Measurements from ENCODE around the gene ERCC4.
A peak's percentile ranks its signal among the peaks of the same experiment; 100 is the strongest.

The ERCC4 gene

GRCh38 chr16:13973321-13974023 is 53.5 kb downstream of the ERCC4 start:
- peaks cover 3% of the 10 kb centered on the region for H3K4me1 Mint-ChIP-seq (ENCODE audit: low read depth)
- H3K9me3 Mint-ChIP-seq = peaks cover 4% of the 10 kb centered on the region
- H3K36me3 Mint-ChIP-seq (ENCODE audit: low read depth) = no peaks in the 10 kb centered on the region
- no peak overlapping the region for H3K27ac Mint-ChIP-seq
- H3K27me3 Mint-ChIP-seq (ENCODE audit: low read depth) = peaks cover 3% of the 10 kb centered on the region
- H3K4me3 Mint-ChIP-seq = no peak overlapping the region

- H3K36me3 Mint-ChIP-seq (ENCODE audit: low read depth) = no peaks in the 10 kb centered on the region
- H3K27ac Mint-ChIP-seq = no peak overlapping the region
- H3K4me3 Mint-ChIP-seq = no peak overlapping the region
- peaks cover 11% of the 10 kb centered on the region for H3K9me3 Mint-ChIP-seq
- no peaks in the 10 kb centered on the region for H3K27me3 Mint-ChIP-seq (ENCODE audit: low read depth)
- no peaks in the 10 kb centered on the region for H3K4me1 Mint-ChIP-seq (ENCODE audit: low read depth)
Observed at GRCh38 chr16:13977177-13977576, 57.2 kb downstream of the ERCC4 start.

- H3K27ac Mint-ChIP-seq = no peak overlapping the region
- no peaks in the 10 kb centered on the region for H3K27me3 Mint-ChIP-seq (ENCODE audit: low read depth)
- peaks cover 7% of the 10 kb centered on the region for H3K9me3 Mint-ChIP-seq
- no peak overlapping the region for H3K4me3 Mint-ChIP-seq
- H3K36me3 Mint-ChIP-seq (ENCODE audit: low read depth) = no peaks in the 10 kb centered on the region
- no peaks in the 10 kb centered on the region for H3K4me1 Mint-ChIP-seq (ENCODE audit: low read depth)
Observed at GRCh38 chr16:13982451-13982850, 62.5 kb downstream of the ERCC4 start.

- no peak overlapping the region for H3K27ac Mint-ChIP-seq
- H3K4me3 Mint-ChIP-seq = no peak overlapping the region
- no peaks in the 10 kb centered on the region for H3K36me3 Mint-ChIP-seq (ENCODE audit: low read depth)
- no peaks in the 10 kb centered on the region for H3K4me1 Mint-ChIP-seq (ENCODE audit: low read depth)
- peaks cover 7% of the 10 kb centered on the region for H3K9me3 Mint-ChIP-seq
- H3K27me3 Mint-ChIP-seq (ENCODE audit: low read depth) = no peaks in the 10 kb centered on the region
Observed at GRCh38 chr16:13983625-13984024, 63.7 kb downstream of the ERCC4 start.

- Mint-ChIP-seq H3K27ac (no peak overlapping the region), H3K36me3 (ENCODE audit: low read depth) (no peaks in the 10 kb centered on the region), H3K4me3 (no peak overlapping the region), H3K27me3 (ENCODE audit: low read depth) (no peaks in the 10 kb centered on the region), H3K9me3 (peaks cover 1% of the 10 kb centered on the region), H3K4me1 (ENCODE audit: low read depth) (no peaks in the 10 kb centered on the region)
Observed at GRCh38 chr16:13984794-13985193, 64.8 kb downstream of the ERCC4 start.

GRCh38 chr16:13988038-13988437 is 68.1 kb downstream of the ERCC4 start:
- Mint-ChIP-seq H3K4me1 (ENCODE audit: low read depth) (no peaks in the 10 kb centered on the region), H3K4me3 (no peak overlapping the region), H3K27me3 (ENCODE audit: low read depth) (no peaks in the 10 kb centered on the region), H3K9me3 (no peaks in the 10 kb centered on the region), H3K27ac (no peak overlapping the region), H3K36me3 (ENCODE audit: low read depth) (no peaks in the 10 kb centered on the region)

GRCh38 chr16:13992322-13992721 is 72.4 kb downstream of the ERCC4 start:
- Mint-ChIP-seq H3K9me3 (no peaks in the 10 kb centered on the region), H3K4me1 (ENCODE audit: low read depth) (no peaks in the 10 kb centered on the region), H3K27me3 (ENCODE audit: low read depth) (no peaks in the 10 kb centered on the region), H3K4me3 (no peak overlapping the region), H3K27ac (no peak overlapping the region), H3K36me3 (ENCODE audit: low read depth) (no peaks in the 10 kb centered on the region)

- no peaks in the 10 kb centered on the region for H3K9me3 Mint-ChIP-seq
- peaks cover 3% of the 10 kb centered on the region for H3K4me1 Mint-ChIP-seq (ENCODE audit: low read depth)
- H3K4me3 Mint-ChIP-seq = no peak overlapping the region
- H3K27me3 Mint-ChIP-seq (ENCODE audit: low read depth) = no peaks in the 10 kb centered on the region
- H3K36me3 Mint-ChIP-seq (ENCODE audit: low read depth) = no peaks in the 10 kb centered on the region
- no peak overlapping the region for H3K27ac Mint-ChIP-seq
Observed at GRCh38 chr16:13992976-13993375, 73.0 kb downstream of the ERCC4 start.

- H3K36me3 Mint-ChIP-seq (ENCODE audit: low read depth) = peaks cover 1% of the 10 kb centered on the region
- no peak overlapping the region for H3K4me3 Mint-ChIP-seq
- no peaks in the 10 kb centered on the region for H3K9me3 Mint-ChIP-seq
- no peak overlapping the region for H3K27ac Mint-ChIP-seq
- H3K27me3 Mint-ChIP-seq (ENCODE audit: low read depth) = no peaks in the 10 kb centered on the region
- H3K4me1 Mint-ChIP-seq (ENCODE audit: low read depth) = peaks cover 12% of the 10 kb centered on the region
Observed at GRCh38 chr16:13994239-13995106, 74.5 kb downstream of the ERCC4 start.

- peaks cover 1% of the 10 kb centered on the region for H3K36me3 Mint-ChIP-seq (ENCODE audit: low read depth)
- H3K4me1 Mint-ChIP-seq (ENCODE audit: low read depth) = peaks cover 14% of the 10 kb centered on the region
- no peaks in the 10 kb centered on the region for H3K27me3 Mint-ChIP-seq (ENCODE audit: low read depth)
- no peak overlapping the region for H3K4me3 Mint-ChIP-seq
- no peak overlapping the region for H3K27ac Mint-ChIP-seq
- no peaks in the 10 kb centered on the region for H3K9me3 Mint-ChIP-seq
Observed at GRCh38 chr16:13995194-13995593, 75.2 kb downstream of the ERCC4 start.

- H3K27ac Mint-ChIP-seq = no peak overlapping the region
- H3K4me1 Mint-ChIP-seq (ENCODE audit: low read depth) = peaks cover 14% of the 10 kb centered on the region
- H3K9me3 Mint-ChIP-seq = no peaks in the 10 kb centered on the region
- peaks cover 1% of the 10 kb centered on the region for H3K36me3 Mint-ChIP-seq (ENCODE audit: low read depth)
- no peak overlapping the region for H3K4me3 Mint-ChIP-seq
- no peaks in the 10 kb centered on the region for H3K27me3 Mint-ChIP-seq (ENCODE audit: low read depth)
Observed at GRCh38 chr16:13996778-13997288, 76.9 kb downstream of the ERCC4 start.

- no peaks in the 10 kb centered on the region for H3K9me3 Mint-ChIP-seq
- no peaks in the 10 kb centered on the region for H3K27me3 Mint-ChIP-seq (ENCODE audit: low read depth)
- H3K27ac Mint-ChIP-seq = peak overlapping the region; percentile 4
- H3K4me1 Mint-ChIP-seq (ENCODE audit: low read depth) = peaks cover 15% of the 10 kb centered on the region
- H3K4me3 Mint-ChIP-seq = no peak overlapping the region
- H3K36me3 Mint-ChIP-seq (ENCODE audit: low read depth) = peaks cover 1% of the 10 kb centered on the region
Observed at GRCh38 chr16:13997526-13997925, 77.6 kb downstream of the ERCC4 start.

GRCh38 chr16:13997933-13998332 is 78.0 kb downstream of the ERCC4 start:
- Mint-ChIP-seq H3K36me3 (ENCODE audit: low read depth) (peaks cover 1% of the 10 kb centered on the region), H3K9me3 (no peaks in the 10 kb centered on the region), H3K27me3 (ENCODE audit: low read depth) (no peaks in the 10 kb centered on the region), H3K4me1 (ENCODE audit: low read depth) (peaks cover 19% of the 10 kb centered on the region), H3K4me3 (no peak overlapping the region), H3K27ac (peak overlapping the region; percentile 4)

GRCh38 chr16:13999071-13999894 is 79.3 kb downstream of the ERCC4 start:
- H3K36me3 Mint-ChIP-seq (ENCODE audit: low read depth) = peaks cover 1% of the 10 kb centered on the region

More at GRCh38 chr16:13999071-13999894, 79.3 kb downstream of the ERCC4 start:
- Mint-ChIP-seq H3K9me3 (no peaks in the 10 kb centered on the region), H3K4me1 (ENCODE audit: low read depth) (peaks cover 22% of the 10 kb centered on the region), H3K27me3 (ENCODE audit: low read depth) (no peaks in the 10 kb centered on the region), H3K27ac (no peak overlapping the region), H3K4me3 (no peak overlapping the region)
